Retinal pigment epithelial cell (primary cell): ENCODE results near the gene DUSP10.

Experiments used
- DNase-seq: peaks from one replicate; pipeline ENCODE4 v3.0.0-alpha.2; 2010; ENCODE audit warnings: low read depth
- H3K4me3 ChIP-seq: 2 replicates; pipeline ENCODE4 v1.5.1; 2011; ENCODE audit warnings: mild to moderate bottlenecking, low read length, control low read depth, moderate library complexity
- CTCF ChIP-seq: conservative IDR thresholded peaks from 2 replicates; pipeline ENCODE4 v1.5.1; 2011; ENCODE audit warnings: low read depth, low read length, control low read depth, inconsistent platforms

DUSP10 gene

GRCh38 chr1:221708987-221709386, 32.9 kb downstream of the DUSP10 start:
- peak; percentile 70 for DNase-seq
- TF ChIP-seq CTCF = no peak
- H3K4me3 ChIP-seq = no peak overlapping the region

- DNase-seq = no peak
- no peak overlapping the region for H3K4me3 ChIP-seq
Observed at GRCh38 chr1:221708076-221708571, 33.8 kb downstream of the DUSP10 start.

GRCh38 chr1:221706876-221707582, 34.9 kb downstream of the DUSP10 start:
- no peak for TF ChIP-seq CTCF
- no peak for DNase-seq
- no peak overlapping the region for H3K4me3 ChIP-seq

More at GRCh38 chr1:221708076-221708571, 33.8 kb downstream of the DUSP10 start:
- no peak for TF ChIP-seq CTCF

- no peak for TF ChIP-seq CTCF
- H3K4me3 ChIP-seq = no peak overlapping the region
- DNase-seq = no peak
Observed at GRCh38 chr1:221706191-221706590, 35.7 kb downstream of the DUSP10 start.

GRCh38 chr1:221704306-221704705, 37.6 kb downstream of the DUSP10 start:
- DNase-seq = peak; percentile 83
- H3K4me3 ChIP-seq = no peak overlapping the region
- TF ChIP-seq CTCF = no peak

GRCh38 chr1:221701570-221702186, 40.2 kb downstream of the DUSP10 start:
- no peak for TF ChIP-seq CTCF
- DNase-seq = no peak

GRCh38 chr1:221700948-221701347, 40.9 kb downstream of the DUSP10 start:
- DNase-seq = no peak
- no peak for TF ChIP-seq CTCF
- no peak overlapping the region for H3K4me3 ChIP-seq

More at GRCh38 chr1:221701570-221702186, 40.2 kb downstream of the DUSP10 start:
- H3K4me3 ChIP-seq = no peak overlapping the region
